HEK293 (cell line): ENCODE measurements around the gene ZBTB22.

Experiments
- CTCF ChIA-PET: fragments of 350-600 bp; formaldehyde crosslinking; extraction: SDS; loops from one replicate; lab custom pipeline; 2021; ENCODE audit warnings: antibody characterized with exemption; lab: Yijun Ruan, JAX
- POLR2A ChIA-PET: fragments of 300-600 bp; formaldehyde crosslinking; extraction: SDS; loops from one replicate; lab custom pipeline; 2020; ENCODE audit warnings: antibody characterized with exemption, inconsistent platforms; lab: Yijun Ruan, JAX
- H3K27ac ChIP-seq: fragments of 200-500 bp; sonication (Bioruptor generic); 2 replicates; pipeline ENCODE4 v1.5.1; 2014; ENCODE audit warnings: low read depth, low read length, control low read depth, inconsistent platforms; ENCODE audit errors: extremely low read depth
- H3K36me3 ChIP-seq, 2 experiments: fragments of 200-500 bp in 1 of 2; sonication (Bioruptor generic) in 1 of 2; 1 replicate in 1 of 2; 2 replicates in 1 of 2; pipeline ENCODE4 v1.5.1; 2014 to 2017; ENCODE audit warnings: inconsistent platforms in 2 of 2, low read length in 2 of 2; ENCODE audit not compliant: control insufficient read depth in 2 of 2, insufficient read depth in 1 of 2
- H3K4me1 ChIP-seq: fragments of 200-500 bp; sonication (Bioruptor generic); 2 replicates; pipeline ENCODE4 v1.5.1; 2014; ENCODE audit warnings: mild to moderate bottlenecking, low read length, inconsistent platforms; ENCODE audit not compliant: control insufficient read depth, insufficient read depth
- H3K4me3 ChIP-seq: 2 replicates; pipeline ENCODE4 v1.5.1; 2011; ENCODE audit warnings: low read depth, mild to moderate bottlenecking, control low read depth, low read length, moderate library complexity
- H3K9me3 ChIP-seq: fragments of 200-500 bp; sonication (Bioruptor generic); 2 replicates; pipeline ENCODE4 v1.5.1; 2014; ENCODE audit warnings: low read depth, low read length, inconsistent platforms; ENCODE audit not compliant: control insufficient read depth, insufficient read depth
- GLI4 ChIP-seq: fragments of 450-650 bp; formaldehyde crosslinking; IDR thresholded peaks from 2 replicates; pipeline ENCODE4 v1.5.1; 2016; ENCODE audit warnings: missing biosample characterization, missing genetic modification characterization
- HOXC10 ChIP-seq: sonication (generic); formaldehyde crosslinking; IDR thresholded peaks from 2 replicates; pipeline ENCODE4 v1.8.1; 2023; ENCODE audit warnings: mild to moderate bottlenecking, missing genetic modification reagents
- KLF7 ChIP-seq: fragments of 450-650 bp; formaldehyde crosslinking; IDR thresholded peaks from 2 replicates; pipeline ENCODE4 v1.5.1; 2016; ENCODE audit warnings: missing biosample characterization, missing genetic modification characterization, borderline replicate concordance
- MYNN ChIP-seq: fragments of 450-650 bp; formaldehyde crosslinking; IDR thresholded peaks from 2 replicates; pipeline ENCODE4 v1.5.1; 2016; ENCODE audit warnings: missing biosample characterization, missing genetic modification characterization, borderline replicate concordance
- PRDM6 ChIP-seq: fragments of 450-650 bp; formaldehyde crosslinking; IDR thresholded peaks from 2 replicates; pipeline ENCODE4 v1.5.1; 2017; ENCODE audit warnings: missing biosample characterization, missing genetic modification characterization
- ZBTB1 ChIP-seq: fragments of 450-650 bp; formaldehyde crosslinking; IDR thresholded peaks from 2 replicates; pipeline ENCODE4 v1.5.1; 2016; ENCODE audit warnings: missing biosample characterization, missing genetic modification characterization
- ZFP37 ChIP-seq: fragments of 450-650 bp; formaldehyde crosslinking; IDR thresholded peaks from 2 replicates; pipeline ENCODE4 v1.5.1; 2016; ENCODE audit warnings: missing biosample characterization, missing genetic modification characterization
- ZIC2 ChIP-seq: fragments of 450-650 bp; formaldehyde crosslinking; IDR thresholded peaks from 2 replicates; pipeline ENCODE4 v1.5.1; 2016; ENCODE audit warnings: missing biosample characterization, missing genetic modification characterization
- ZNF140 ChIP-seq: fragments of 450-650 bp; formaldehyde crosslinking; IDR thresholded peaks from 2 replicates; pipeline ENCODE4 v1.5.1; 2016; ENCODE audit warnings: missing biosample characterization, missing genetic modification characterization
- ZNF266 ChIP-seq: fragments of 450-650 bp; formaldehyde crosslinking; IDR thresholded peaks from 2 replicates; pipeline ENCODE4 v1.5.1; 2016; ENCODE audit warnings: missing biosample characterization, missing genetic modification characterization, low read depth
- ZNF404 ChIP-seq: fragments of 450-650 bp; formaldehyde crosslinking; IDR thresholded peaks from 2 replicates; pipeline ENCODE4 v1.5.1; 2017; ENCODE audit warnings: missing biosample characterization, missing genetic modification characterization
- ZNF433 ChIP-seq: fragments of 450-650 bp; formaldehyde crosslinking; IDR thresholded peaks from 2 replicates; pipeline ENCODE4 v1.5.1; 2016; ENCODE audit warnings: missing biosample characterization, missing genetic modification characterization, low read depth
- ZNF521 ChIP-seq: fragments of 450-650 bp; formaldehyde crosslinking; IDR thresholded peaks from 2 replicates; pipeline ENCODE4 v1.5.1; 2017; ENCODE audit warnings: missing biosample characterization, mild to moderate bottlenecking, missing genetic modification characterization
- ZNF530 ChIP-seq: fragments of 450-650 bp; formaldehyde crosslinking; IDR thresholded peaks from 2 replicates; pipeline ENCODE4 v1.5.1; 2016; ENCODE audit warnings: low read depth, missing biosample characterization, missing genetic modification characterization
- ZNF664 ChIP-seq: fragments of 450-650 bp; formaldehyde crosslinking; IDR thresholded peaks from 2 replicates; pipeline ENCODE4 v1.5.1; 2016; ENCODE audit warnings: missing biosample characterization, missing genetic modification characterization
- ZNF704 ChIP-seq: fragments of 450-650 bp; formaldehyde crosslinking; IDR thresholded peaks from 2 replicates; pipeline ENCODE4 v1.5.1; 2016; ENCODE audit warnings: missing biosample characterization, missing genetic modification characterization
- ZNF768 ChIP-seq: fragments of 450-650 bp; formaldehyde crosslinking; IDR thresholded peaks from 2 replicates; pipeline ENCODE4 v1.5.1; 2018; ENCODE audit warnings: missing biosample characterization, mild to moderate bottlenecking, missing genetic modification characterization
- ZNF830 ChIP-seq: fragments of 450-650 bp; IDR thresholded peaks from 2 replicates; pipeline ENCODE4 v1.5.0; 2018; ENCODE audit warnings: missing biosample characterization, missing genetic modification characterization, low read depth, mild to moderate bottlenecking, moderate library complexity
- ZSCAN4 ChIP-seq: fragments of 450-650 bp; formaldehyde crosslinking; IDR thresholded peaks from 2 replicates; pipeline ENCODE4 v1.5.1; 2017; ENCODE audit warnings: missing biosample characterization, missing genetic modification characterization
- TF ChIP-seq, protein P1 (sequence below): fragments of 450-650 bp; formaldehyde crosslinking; IDR thresholded peaks from 2 replicates; pipeline ENCODE4 v1.5.1; 2016; ENCODE audit warnings: missing biosample characterization, missing genetic modification characterization
- TF ChIP-seq, protein P2 (sequence below): fragments of 450-650 bp; formaldehyde crosslinking; IDR thresholded peaks from 2 replicates; pipeline ENCODE4 v1.5.1; 2017; ENCODE audit warnings: missing biosample characterization, missing genetic modification characterization
- TF ChIP-seq, protein P3 (sequence below): fragments of 450-650 bp; formaldehyde crosslinking; IDR thresholded peaks from 2 replicates; pipeline ENCODE4 v1.5.1; 2016; ENCODE audit warnings: missing biosample characterization, missing genetic modification characterization

Gene ZBTB22

GRCh38 chr6:33317669-33318425, at the start of gene ZBTB22 (continued):
- no peak for TF ChIP-seq ZFP37 (tag by site-specific recombination)

DNA sequence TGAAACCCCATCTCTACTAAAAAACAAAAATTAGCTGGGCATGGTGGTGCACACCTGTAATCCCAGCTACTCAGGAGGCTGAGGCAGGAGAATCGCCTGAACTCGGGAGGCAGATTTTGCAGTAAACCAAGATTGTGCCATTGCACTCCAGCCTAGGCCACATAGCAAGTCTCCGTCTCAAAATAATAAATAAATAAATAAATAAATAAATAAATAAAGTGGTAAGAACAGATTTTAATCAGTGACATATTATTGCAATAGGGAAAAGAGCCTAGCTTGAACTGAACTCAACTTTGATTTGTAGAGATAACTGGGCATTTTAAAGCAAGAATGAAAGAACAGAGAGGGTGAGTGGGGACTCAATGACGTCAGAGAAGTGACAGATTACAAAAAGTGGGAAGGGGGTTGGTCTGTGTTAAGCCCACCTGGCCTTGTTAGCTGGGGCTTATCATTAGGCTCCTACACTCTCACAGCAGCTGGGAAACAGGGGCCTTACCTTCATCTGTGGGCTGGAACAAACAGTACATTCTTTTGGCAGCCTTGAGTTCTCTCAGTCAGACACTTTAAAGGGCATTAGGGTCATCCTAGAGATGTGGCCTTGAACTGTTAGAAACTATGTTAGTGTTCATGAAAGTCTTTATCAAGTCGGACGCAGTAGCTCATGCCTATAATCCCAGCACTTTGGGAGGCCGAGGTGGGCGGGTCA, 49.6 kb upstream of the ZBTB22 start:
- H3K4me1 ChIP-seq: peaks cover 5% of the 10 kb centered on the region
- H3K4me3 ChIP-seq: no peak overlapping the region
- POLR2A ChIA-PET: interaction anchor here (0.6 to 1.2 kb wide), 3 partner anchors 16 to 213 kb away, joined by 3 to 7 read pairs (median 5); partner anchors contain the start of genes BAK1 and PFDN6
- CTCF ChIA-PET: interaction anchor here (1.7 kb wide), 1 partner anchor 24 kb away, joined by 5 read pairs; no protein-coding TSS in a partner anchor
- no peaks in the 10 kb centered on the region for H3K9me3 ChIP-seq
- no peak overlapping the region for H3K27ac ChIP-seq
- H3K36me3 ChIP-seq: no peaks in the 10 kb centered on the region
- TF ChIP-seq, protein P1, sequence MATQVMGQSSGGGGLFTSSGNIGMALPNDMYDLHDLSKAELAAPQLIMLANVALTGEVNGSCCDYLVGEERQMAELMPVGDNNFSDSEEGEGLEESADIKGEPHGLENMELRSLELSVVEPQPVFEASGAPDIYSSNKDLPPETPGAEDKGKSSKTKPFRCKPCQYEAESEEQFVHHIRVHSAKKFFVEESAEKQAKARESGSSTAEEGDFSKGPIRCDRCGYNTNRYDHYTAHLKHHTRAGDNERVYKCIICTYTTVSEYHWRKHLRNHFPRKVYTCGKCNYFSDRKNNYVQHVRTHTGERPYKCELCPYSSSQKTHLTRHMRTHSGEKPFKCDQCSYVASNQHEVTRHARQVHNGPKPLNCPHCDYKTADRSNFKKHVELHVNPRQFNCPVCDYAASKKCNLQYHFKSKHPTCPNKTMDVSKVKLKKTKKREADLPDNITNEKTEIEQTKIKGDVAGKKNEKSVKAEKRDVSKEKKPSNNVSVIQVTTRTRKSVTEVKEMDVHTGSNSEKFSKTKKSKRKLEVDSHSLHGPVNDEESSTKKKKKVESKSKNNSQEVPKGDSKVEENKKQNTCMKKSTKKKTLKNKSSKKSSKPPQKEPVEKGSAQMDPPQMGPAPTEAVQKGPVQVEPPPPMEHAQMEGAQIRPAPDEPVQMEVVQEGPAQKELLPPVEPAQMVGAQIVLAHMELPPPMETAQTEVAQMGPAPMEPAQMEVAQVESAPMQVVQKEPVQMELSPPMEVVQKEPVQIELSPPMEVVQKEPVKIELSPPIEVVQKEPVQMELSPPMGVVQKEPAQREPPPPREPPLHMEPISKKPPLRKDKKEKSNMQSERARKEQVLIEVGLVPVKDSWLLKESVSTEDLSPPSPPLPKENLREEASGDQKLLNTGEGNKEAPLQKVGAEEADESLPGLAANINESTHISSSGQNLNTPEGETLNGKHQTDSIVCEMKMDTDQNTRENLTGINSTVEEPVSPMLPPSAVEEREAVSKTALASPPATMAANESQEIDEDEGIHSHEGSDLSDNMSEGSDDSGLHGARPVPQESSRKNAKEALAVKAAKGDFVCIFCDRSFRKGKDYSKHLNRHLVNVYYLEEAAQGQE (tag by site-specific recombination): peak; percentile 60; the same call in 1 of the 2 replicates
- TF ChIP-seq ZNF266 (tag by site-specific recombination): peak; percentile 76; the same call in 1 of the 2 replicates
- no peak for TF ChIP-seq MYNN (tag by site-specific recombination)
- no peak for TF ChIP-seq ZBTB1 (tag by site-specific recombination)
- no peak for TF ChIP-seq GLI4 (tag by site-specific recombination)
- TF ChIP-seq ZNF433 (tag by site-specific recombination): 0 out of 2 replicates have a peak, but pooled peaks have one; percentile 17
- TF ChIP-seq PRDM6 (tag by site-specific recombination): no peak
- TF ChIP-seq ZNF140 (tag by site-specific recombination): peak; percentile 50; the same call in 1 of the 2 replicates
- TF ChIP-seq, protein P2, sequence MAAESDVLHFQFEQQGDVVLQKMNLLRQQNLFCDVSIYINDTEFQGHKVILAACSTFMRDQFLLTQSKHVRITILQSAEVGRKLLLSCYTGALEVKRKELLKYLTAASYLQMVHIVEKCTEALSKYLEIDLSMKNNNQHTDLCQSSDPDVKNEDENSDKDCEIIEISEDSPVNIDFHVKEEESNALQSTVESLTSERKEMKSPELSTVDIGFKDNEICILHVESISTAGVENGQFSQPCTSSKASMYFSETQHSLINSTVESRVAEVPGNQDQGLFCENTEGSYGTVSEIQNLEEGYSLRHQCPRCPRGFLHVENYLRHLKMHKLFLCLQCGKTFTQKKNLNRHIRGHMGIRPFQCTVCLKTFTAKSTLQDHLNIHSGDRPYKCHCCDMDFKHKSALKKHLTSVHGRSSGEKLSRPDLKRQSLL (tag by site-specific recombination): no peak
- no peak for TF ChIP-seq HOXC10 (CRISPR knock-in tag)
- TF ChIP-seq ZNF830 (tag by site-specific recombination): no peak
- TF ChIP-seq ZNF768 (tag by site-specific recombination): 0 out of 2 replicates have a peak, but pooled peaks have one; percentile 28
- TF ChIP-seq, protein P3, sequence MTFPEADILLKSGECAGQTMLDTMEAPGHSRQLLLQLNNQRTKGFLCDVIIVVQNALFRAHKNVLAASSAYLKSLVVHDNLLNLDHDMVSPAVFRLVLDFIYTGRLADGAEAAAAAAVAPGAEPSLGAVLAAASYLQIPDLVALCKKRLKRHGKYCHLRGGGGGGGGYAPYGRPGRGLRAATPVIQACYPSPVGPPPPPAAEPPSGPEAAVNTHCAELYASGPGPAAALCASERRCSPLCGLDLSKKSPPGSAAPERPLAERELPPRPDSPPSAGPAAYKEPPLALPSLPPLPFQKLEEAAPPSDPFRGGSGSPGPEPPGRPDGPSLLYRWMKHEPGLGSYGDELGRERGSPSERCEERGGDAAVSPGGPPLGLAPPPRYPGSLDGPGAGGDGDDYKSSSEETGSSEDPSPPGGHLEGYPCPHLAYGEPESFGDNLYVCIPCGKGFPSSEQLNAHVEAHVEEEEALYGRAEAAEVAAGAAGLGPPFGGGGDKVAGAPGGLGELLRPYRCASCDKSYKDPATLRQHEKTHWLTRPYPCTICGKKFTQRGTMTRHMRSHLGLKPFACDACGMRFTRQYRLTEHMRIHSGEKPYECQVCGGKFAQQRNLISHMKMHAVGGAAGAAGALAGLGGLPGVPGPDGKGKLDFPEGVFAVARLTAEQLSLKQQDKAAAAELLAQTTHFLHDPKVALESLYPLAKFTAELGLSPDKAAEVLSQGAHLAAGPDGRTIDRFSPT: no peak
- no peak for TF ChIP-seq ZIC2 (tag by site-specific recombination)
- TF ChIP-seq ZSCAN4 (tag by site-specific recombination): no peak
- TF ChIP-seq ZNF664: 0 out of 2 replicates have a peak, but pooled peaks have one; percentile 47
- TF ChIP-seq ZNF404 (tag by site-specific recombination): 0 out of 2 replicates have a peak, but pooled peaks have one; percentile 56
- TF ChIP-seq ZNF704 (tag by site-specific recombination): no peak
- TF ChIP-seq KLF7 (tag by site-specific recombination): no peak
- no peak for TF ChIP-seq ZNF521
- peak; percentile 71 for TF ChIP-seq ZNF530 (tag by site-specific recombination)
